ENCODE data around the gene TBC1D5. TPM values are rescaled to one million over a fixed set of nuclear protein-coding genes. Genes with fewer than 3 reads are reported as not detected.

TBC1D5 gene
- total and polyA plus RNA-seq, 2 of the 4 experiments (the other 2 are of a cell fraction), result 16.4 to 57.0 TPM

GRCh38 chr3:17585394-17586325 is 156.8 kb downstream of the TBC1D5 start:
- Histone ChIP-seq H2BK120ac (ENCODE audit: low read depth, low read length) (no peak overlapping the region), H3K56ac (ENCODE audit: extremely low read depth, insufficient read depth, low read length) (no peak overlapping the region), H3K9ac (ENCODE audit: low read depth, low read length) (no peak overlapping the region), H3K36me3 (ENCODE audit: control insufficient read depth, insufficient read depth, low read length) (no peaks in the 10 kb centered on the region), H3K4ac (ENCODE audit: low read depth, low read length) (no peak overlapping the region), H3K9me1 (ENCODE audit: insufficient read depth, low read length) (no peaks in the 10 kb centered on the region), H2AFZ (replicated peaks; ENCODE audit: low read length, poor library complexity) (no peak overlapping the region), H3K79me1 (ENCODE audit: low read depth in 1 of 2, low read length in 2 of 2) (peaks cover 0 to 8% of the 10 kb centered on the region in 2 experiments; a peak in 3 of 4 replicates), H3K9me3 (ENCODE audit: control insufficient read depth, insufficient read depth, low read length) (peaks cover 4% of the 10 kb centered on the region), H4K20me1 (ENCODE audit: insufficient read depth, low read length) (no peaks in the 10 kb centered on the region), H4K91ac (ENCODE audit: insufficient read depth, low read depth, low read length) (no peak overlapping the region), H3K4me3 (ENCODE audit: insufficient read depth, low read depth, low read length) (no peak overlapping the region), H3K27ac (ENCODE audit: insufficient read depth, low read length) (no peak overlapping the region), H2BK15ac (ENCODE audit: low read depth, low read length) (no peak overlapping the region), H3K4me2 (ENCODE audit: low read depth, low read length) (peak overlapping the region; percentile 36; the same call in 1 of the 2 replicates), H2BK5ac (ENCODE audit: low read depth, low read length, poor library complexity, severe bottlenecking) (no peak overlapping the region), H3K4me1 (ENCODE audit: control insufficient read depth, insufficient read depth, low read length) (no peaks in the 10 kb centered on the region; the same call in 1 of the 2 replicates), H3K23ac (ENCODE audit: low read depth, low read length) (no peak overlapping the region), H4K8ac (ENCODE audit: low read depth in 2 of 2, low read length in 2 of 2) (no peak overlapping the region; a peak in 2 of 4 replicates), H4K5ac (ENCODE audit: low read depth, low read length) (no peak overlapping the region), H3K27me3 (ENCODE audit: control insufficient read depth, insufficient read depth, low read length) (no peaks in the 10 kb centered on the region), H2AK9ac (replicated peaks; ENCODE audit: low read depth, low read length, poor library complexity) (no peak overlapping the region), H3K14ac (replicated peaks; ENCODE audit: low read depth, low read length) (no peak overlapping the region), H2BK20ac (ENCODE audit: low read depth, low read length) (no peak overlapping the region), H3K18ac (ENCODE audit: low read depth, low read length) (no peak overlapping the region), H2AK5ac (ENCODE audit: low read depth, low read length) (no peak overlapping the region)
- no CpG with 5 or more reads among the region's 2 CpGs for WGBS, 2 experiments (ENCODE audit: extremely low coverage in 2 of 2, insufficient read length in 1 of 2)
- DNase-seq, result peak; percentile 7
- CTCF ChIA-PET, result no interaction called here
- intact Hi-C loops (cut with micrococcal nuclease) (no loop called here), in situ Hi-C loops (cut with MboI; ENCODE audit: low sequenced_read_pairs) (no loop called here), dilution Hi-C loops (cut with HindIII; ENCODE audit: low sequenced_read_pairs, unreplicated experiment) (no loop called here)
- no peak for TF ChIP-seq MAFK (IDR thresholded peaks at IDR 0.05; ENCODE audit: low read depth, low read length)
- TF ChIP-seq MXI1 (IDR thresholded peaks at IDR 0.05; ENCODE audit: borderline replicate concordance, low read depth, low read length), result no peak
- no peak for TF ChIP-seq BHLHE40 (IDR thresholded peaks at IDR 0.05; ENCODE audit: low read depth, low read length)
- POLR2A ChIA-PET (ENCODE audit: unreplicated experiment), result no interaction called here
- ATAC-seq (ENCODE audit: low read depth), result peak; percentile 32
- BruUV-seq (replicated peaks), result no TSS peak

Data from IMR-90 (cell line).